ENCODE results near the gene PERM1.

DNA sequence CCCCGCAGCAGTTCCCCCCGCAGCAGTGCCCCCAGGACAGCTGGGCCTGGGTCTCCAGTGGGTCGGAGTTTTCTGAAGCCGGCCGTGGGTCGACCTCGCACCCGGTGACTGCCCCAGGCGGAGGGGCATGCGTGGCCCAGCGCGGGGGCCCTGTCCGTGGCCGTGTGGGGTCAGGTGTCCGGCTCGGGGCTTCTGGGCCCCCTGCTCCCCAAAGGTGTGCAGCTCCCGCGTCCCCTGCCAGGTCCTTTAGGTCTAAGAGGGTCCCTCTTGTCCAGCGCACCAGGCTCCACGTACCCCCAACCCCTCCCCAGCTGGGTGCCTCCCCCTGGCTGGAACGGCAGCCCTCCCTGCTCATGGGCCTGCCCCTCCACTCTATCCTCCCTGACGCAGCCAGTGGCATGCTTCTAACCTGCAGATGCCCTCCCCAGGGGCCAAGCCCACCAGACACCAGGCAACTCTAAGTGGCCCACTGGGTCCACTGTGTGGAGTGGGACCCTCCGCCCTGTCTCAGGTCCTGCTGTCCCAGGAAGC is 23.9 kb upstream of the PERM1 start:
- TF ChIP-seq, protein P1, sequence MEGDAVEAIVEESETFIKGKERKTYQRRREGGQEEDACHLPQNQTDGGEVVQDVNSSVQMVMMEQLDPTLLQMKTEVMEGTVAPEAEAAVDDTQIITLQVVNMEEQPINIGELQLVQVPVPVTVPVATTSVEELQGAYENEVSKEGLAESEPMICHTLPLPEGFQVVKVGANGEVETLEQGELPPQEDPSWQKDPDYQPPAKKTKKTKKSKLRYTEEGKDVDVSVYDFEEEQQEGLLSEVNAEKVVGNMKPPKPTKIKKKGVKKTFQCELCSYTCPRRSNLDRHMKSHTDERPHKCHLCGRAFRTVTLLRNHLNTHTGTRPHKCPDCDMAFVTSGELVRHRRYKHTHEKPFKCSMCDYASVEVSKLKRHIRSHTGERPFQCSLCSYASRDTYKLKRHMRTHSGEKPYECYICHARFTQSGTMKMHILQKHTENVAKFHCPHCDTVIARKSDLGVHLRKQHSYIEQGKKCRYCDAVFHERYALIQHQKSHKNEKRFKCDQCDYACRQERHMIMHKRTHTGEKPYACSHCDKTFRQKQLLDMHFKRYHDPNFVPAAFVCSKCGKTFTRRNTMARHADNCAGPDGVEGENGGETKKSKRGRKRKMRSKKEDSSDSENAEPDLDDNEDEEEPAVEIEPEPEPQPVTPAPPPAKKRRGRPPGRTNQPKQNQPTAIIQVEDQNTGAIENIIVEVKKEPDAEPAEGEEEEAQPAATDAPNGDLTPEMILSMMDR (IDR thresholded peaks at IDR 0.05; ENCODE audit: low read depth, low read length, missing input control), result no peak
- TF ChIP-seq JUND (IDR thresholded peaks at IDR 0.05) (no peak), SP1 (IDR thresholded peaks at IDR 0.05) (no peak)

Measured in liver (tissue), 3 donors.